Ovary (tissue), 3 donors: ENCODE data around the gene ZNF662.

ENCODE experiments used
- POLR2A ChIP-seq: fragments of 450-650 bp; IDR thresholded peaks from one replicate; pipeline ENCODE4 v1.6.1; 2017; ENCODE audit warnings: antibody characterized with exemption, mild to moderate bottlenecking, moderate library complexity
- TF ChIP-seq, protein P1 (sequence below), 3 donors: fragments of 450-650 bp in 2 of 3; fragments of 200-600 bp in 1 of 3; IDR thresholded peaks; one replicate each; pipeline versions ENCODE4 v1.5.1 to v1.8.0; 2016 to 2022; ENCODE audit warnings: antibody characterized with exemption in 3 of 3, mild to moderate bottlenecking in 1 of 3
- donor health status: DM: no; HTN: no; CAD: no.

DNA sequence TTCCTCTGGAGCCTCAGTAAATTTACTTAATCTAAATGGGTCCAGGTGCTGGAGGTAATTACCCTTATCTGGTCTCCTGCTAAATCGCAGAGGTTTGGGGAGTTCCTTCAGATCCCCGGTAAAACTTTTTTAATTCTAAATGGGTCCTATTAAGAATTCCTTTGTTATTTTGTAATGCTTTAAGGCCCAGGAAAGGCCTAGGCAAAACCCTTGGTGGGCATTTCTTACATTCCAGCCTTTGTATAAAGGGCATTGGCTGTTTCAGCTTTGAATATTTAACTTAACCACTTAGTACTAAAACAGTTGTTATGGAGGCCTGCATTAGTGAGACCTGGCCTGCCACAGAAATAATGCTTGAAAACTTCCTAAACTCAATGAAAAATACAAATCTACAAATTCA is 14.9 kb upstream of the ZNF662 start:
- TF ChIP-seq, protein P1, sequence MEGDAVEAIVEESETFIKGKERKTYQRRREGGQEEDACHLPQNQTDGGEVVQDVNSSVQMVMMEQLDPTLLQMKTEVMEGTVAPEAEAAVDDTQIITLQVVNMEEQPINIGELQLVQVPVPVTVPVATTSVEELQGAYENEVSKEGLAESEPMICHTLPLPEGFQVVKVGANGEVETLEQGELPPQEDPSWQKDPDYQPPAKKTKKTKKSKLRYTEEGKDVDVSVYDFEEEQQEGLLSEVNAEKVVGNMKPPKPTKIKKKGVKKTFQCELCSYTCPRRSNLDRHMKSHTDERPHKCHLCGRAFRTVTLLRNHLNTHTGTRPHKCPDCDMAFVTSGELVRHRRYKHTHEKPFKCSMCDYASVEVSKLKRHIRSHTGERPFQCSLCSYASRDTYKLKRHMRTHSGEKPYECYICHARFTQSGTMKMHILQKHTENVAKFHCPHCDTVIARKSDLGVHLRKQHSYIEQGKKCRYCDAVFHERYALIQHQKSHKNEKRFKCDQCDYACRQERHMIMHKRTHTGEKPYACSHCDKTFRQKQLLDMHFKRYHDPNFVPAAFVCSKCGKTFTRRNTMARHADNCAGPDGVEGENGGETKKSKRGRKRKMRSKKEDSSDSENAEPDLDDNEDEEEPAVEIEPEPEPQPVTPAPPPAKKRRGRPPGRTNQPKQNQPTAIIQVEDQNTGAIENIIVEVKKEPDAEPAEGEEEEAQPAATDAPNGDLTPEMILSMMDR (IDR thresholded peaks at IDR 0.05) = no peak
- no peak for TF ChIP-seq POLR2A
